Measurements from ENCODE around the gene CAMKMT. TPM values are rescaled to one million over a fixed set of nuclear protein-coding genes. Genes with fewer than 3 reads are reported as not detected.

CAMKMT gene
- total RNA-seq, 1 experiment from 2014 or later: 17.4 TPM

- H2BK15ac ChIP-seq (ENCODE audit: low read depth, low read length): no peak overlapping the region
- no peak overlapping the region for H3K23ac ChIP-seq (ENCODE audit: insufficient read length, low read depth, low read length)
- no peaks in the 10 kb centered on the region for H3K79me1 ChIP-seq (ENCODE audit: insufficient read depth, low read depth, low read length, poor library complexity, severe bottlenecking)
- H2AK5ac ChIP-seq (ENCODE audit: insufficient read length, low read length): no peak overlapping the region
- H3K4ac ChIP-seq (ENCODE audit: low read depth, low read length): no peak overlapping the region
- H3K23me2 ChIP-seq (ENCODE audit: insufficient read length, low read depth, low read length, poor library complexity, severe bottlenecking): no peaks in the 10 kb centered on the region
- H2BK5ac ChIP-seq (ENCODE audit: insufficient read length, low read length): no peak overlapping the region
- H3K27me3 ChIP-seq (ENCODE audit: insufficient read depth, low read length): no peaks in the 10 kb centered on the region
- H3K27ac ChIP-seq (ENCODE audit: insufficient read length, low read depth, low read length): no peak overlapping the region
- no peak overlapping the region for H3K27ac Mint-ChIP-seq
- H2BK12ac ChIP-seq (ENCODE audit: insufficient read length, low read depth, low read length): no peak overlapping the region
- H3K56ac ChIP-seq (ENCODE audit: insufficient read length, low read depth, low read length): no peak overlapping the region
- no peak overlapping the region for H3K14ac ChIP-seq (ENCODE audit: insufficient read depth, low read length)
- H4K20me1 ChIP-seq (ENCODE audit: control insufficient read depth, insufficient read depth, insufficient read length): no peaks in the 10 kb centered on the region
- no peak overlapping the region for H3K18ac ChIP-seq (ENCODE audit: insufficient read length, low read depth, low read length)
- no peak overlapping the region for H2BK120ac ChIP-seq (ENCODE audit: low read depth, low read length, poor library complexity, severe bottlenecking)
- H3K4me1 ChIP-seq (ENCODE audit: insufficient read depth, low read length): peaks cover 3% of the 10 kb centered on the region; the same call in 1 of the 2 replicates
- peaks cover 8 to 41% (median 25%) of the 10 kb centered on the region in 3 experiments; a peak in 6 of 7 replicates for H3K36me3 Mint-ChIP-seq (ENCODE audit: insufficient read depth in 1 of 3, low read depth in 3 of 3)
- DNase-seq: no peak
- no peak overlapping the region for H3K9ac ChIP-seq (ENCODE audit: extremely low read depth, insufficient read length, low read length)
- TF ChIP-seq, protein P1, sequence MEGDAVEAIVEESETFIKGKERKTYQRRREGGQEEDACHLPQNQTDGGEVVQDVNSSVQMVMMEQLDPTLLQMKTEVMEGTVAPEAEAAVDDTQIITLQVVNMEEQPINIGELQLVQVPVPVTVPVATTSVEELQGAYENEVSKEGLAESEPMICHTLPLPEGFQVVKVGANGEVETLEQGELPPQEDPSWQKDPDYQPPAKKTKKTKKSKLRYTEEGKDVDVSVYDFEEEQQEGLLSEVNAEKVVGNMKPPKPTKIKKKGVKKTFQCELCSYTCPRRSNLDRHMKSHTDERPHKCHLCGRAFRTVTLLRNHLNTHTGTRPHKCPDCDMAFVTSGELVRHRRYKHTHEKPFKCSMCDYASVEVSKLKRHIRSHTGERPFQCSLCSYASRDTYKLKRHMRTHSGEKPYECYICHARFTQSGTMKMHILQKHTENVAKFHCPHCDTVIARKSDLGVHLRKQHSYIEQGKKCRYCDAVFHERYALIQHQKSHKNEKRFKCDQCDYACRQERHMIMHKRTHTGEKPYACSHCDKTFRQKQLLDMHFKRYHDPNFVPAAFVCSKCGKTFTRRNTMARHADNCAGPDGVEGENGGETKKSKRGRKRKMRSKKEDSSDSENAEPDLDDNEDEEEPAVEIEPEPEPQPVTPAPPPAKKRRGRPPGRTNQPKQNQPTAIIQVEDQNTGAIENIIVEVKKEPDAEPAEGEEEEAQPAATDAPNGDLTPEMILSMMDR (conservative IDR thresholded peaks at IDR 0.05): no peak
- no CpG with 5 or more reads among the region's 2 CpGs for WGBS (ENCODE audit: extremely low coverage, insufficient read length, low lambda C conversion rate)
- no peaks in the 10 kb centered on the region for H3K79me2 ChIP-seq (ENCODE audit: insufficient read depth, low read length)
- no peaks in the 10 kb centered on the region for H3K9me3 Mint-ChIP-seq
- no peaks in the 10 kb centered on the region for H3K27me3 Mint-ChIP-seq (ENCODE audit: low read depth)
- H3K9me3 ChIP-seq (ENCODE audit: control insufficient read depth, low read depth, low read length): no peaks in the 10 kb centered on the region
- no peak overlapping the region for H2AFZ ChIP-seq (ENCODE audit: low read length)
- H4K91ac ChIP-seq (ENCODE audit: insufficient read length, low read depth, low read length): no peak overlapping the region
- no peak overlapping the region for H3K4me3 Mint-ChIP-seq
- no peak overlapping the region for H4K8ac ChIP-seq (replicated peaks; ENCODE audit: insufficient read length, low read depth, low read length)
- no peak overlapping the region for H3T11ph ChIP-seq (ENCODE audit: low read length)
- no peak overlapping the region for H2BK20ac ChIP-seq (ENCODE audit: low read depth, low read length, poor library complexity, severe bottlenecking)
- H3K4me2 ChIP-seq (ENCODE audit: insufficient read depth, insufficient read length, low read length): no peak overlapping the region
- no peak overlapping the region for H4K5ac ChIP-seq (ENCODE audit: insufficient read length, low read depth, low read length)
- H3K4me1 Mint-ChIP-seq: peaks cover 3 to 4% of the 10 kb centered on the region in 2 experiments; a peak in 2 of 4 replicates
Observed at GRCh38 chr2:44328750-44329149, 33.0 kb upstream of the CAMKMT start.

Measured in H9 (cell line).